ENCODE data around the gene P2RY6.
A peak's percentile ranks its signal among the peaks of the same experiment; 100 is the strongest.

The P2RY6 gene

DNA sequence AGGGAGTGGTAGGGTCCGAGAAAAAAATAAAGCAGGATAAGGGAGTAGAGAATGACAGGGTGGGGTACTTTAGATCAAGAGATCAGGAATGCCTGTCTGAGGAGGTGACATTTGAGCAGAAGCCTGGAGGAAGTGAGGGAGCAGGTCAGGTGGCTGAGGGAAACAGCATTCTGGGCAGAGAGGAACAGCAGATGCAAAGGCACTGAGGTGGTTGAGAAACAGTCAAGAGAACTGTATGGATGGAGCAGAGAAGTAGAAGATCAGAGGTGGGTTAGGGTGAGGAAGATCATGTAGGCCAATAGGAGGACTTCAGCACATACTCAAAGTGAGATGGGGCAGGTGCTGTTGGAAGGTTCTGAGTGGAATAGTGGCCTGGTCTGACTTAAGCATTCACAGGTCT lies 44.3 kb downstream of the P2RY6 start:
- no peak for DNase-seq (ENCODE audit: low spot score)

DNA sequence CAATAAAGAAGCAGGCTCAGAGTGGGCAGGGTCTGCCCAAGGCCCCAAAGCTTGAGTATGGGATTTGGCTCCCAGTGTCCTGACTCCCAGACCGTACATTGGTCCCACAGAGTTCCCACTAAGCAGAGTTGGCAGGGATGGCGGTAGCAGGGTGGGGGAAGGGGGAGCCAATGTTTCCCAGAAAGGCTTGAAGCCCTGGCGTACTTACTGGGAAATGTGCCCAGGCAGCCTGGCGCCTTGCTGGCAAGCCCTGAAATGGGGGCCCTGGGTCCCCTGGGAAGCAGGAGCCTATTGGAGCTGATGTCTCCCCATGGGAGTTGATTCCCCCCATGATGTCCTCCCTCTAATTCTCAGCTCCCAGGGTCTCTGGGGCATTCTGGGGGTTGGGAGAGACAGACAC lies 45.2 kb downstream of the P2RY6 start:
- no peak for DNase-seq (ENCODE audit: low spot score)

DNA sequence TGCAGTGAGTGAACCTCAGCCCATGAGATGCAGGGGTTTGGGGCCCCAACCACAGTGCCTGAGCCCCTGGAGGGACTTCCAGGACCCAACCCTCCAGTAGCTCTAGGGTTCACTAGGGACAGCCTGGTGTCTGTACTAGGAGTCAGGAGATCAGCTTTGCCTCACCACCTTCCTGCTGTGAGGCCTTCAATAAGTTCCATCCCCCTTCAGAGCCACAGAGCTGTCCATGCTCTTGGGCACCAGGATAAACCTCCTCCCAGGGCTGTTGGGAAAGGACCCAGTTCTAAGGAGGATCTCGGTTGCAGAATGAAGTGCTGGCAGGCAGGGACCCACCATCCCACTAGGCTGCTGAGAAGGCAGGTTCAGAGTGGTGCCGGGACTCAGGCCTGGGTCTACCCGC lies 45.7 kb downstream of the P2RY6 start:
- no peak for DNase-seq (ENCODE audit: low spot score)

DNA sequence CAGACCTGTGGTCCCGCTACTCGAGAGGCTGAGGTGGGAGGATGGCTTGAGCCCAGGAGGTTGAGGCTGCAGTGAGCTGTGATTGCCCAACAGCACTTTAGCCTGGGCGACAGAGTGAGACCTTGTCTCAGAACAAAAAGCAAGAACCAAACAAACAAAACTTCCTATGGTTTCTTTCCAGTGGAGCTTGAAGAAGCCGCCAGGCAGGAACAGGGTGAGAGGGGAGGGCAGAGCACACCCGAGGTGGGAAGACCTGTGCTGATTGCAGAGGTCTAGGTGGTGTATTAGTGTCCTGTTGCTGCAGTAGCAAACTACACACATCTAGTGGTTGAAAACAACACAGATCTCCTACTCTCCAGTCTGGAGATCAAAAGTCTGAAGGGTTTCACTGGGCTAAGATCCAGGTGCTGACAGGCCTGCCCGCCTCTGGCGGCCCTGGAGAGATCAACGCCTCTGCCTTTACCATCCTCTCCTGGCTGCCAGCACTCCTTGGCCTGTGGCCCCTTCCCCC lies 46.4 kb downstream of the P2RY6 start:
- DNase-seq (ENCODE audit: low spot score): no peak

DNA sequence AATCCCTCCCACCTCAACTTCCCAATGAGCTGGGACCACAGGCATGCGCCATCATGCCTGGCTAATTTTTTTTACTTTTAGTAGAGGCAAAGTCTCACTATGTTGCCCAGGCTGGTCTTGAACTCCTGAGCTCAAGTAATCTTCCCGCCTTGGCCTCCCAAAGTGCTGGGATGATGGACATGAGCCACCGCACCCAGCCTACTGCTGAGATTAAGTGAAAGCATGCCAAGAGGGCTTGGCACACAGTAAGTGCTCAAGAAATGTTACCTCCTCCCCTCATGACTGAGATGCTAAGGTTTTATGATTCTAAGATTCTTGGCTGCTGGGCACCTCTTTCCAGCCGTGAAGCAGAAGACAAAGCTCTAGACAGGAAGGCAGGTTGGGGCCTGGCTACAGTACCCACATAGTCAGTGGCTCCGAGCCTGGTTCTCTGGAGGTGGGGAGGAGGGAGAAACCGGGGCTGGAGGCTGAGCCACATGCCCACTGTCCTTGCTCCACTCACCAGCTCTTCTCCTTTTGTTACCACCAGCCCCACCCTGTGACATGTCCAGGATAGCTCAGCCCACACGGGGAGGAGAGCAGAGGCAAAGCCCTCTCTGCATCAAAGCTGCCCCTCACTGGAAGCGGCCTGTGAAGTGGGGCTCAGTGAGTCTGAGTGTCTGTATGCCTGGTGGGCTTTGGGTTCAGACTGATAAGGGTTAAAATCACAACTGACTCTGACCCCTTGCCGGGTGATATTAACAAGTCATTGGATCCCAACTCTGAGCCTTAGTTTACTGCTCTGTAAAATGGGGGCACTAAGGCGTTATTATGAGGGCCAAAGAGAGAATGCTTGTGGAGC lies 48.8 kb downstream of the P2RY6 start:
- no peak for DNase-seq (ENCODE audit: low spot score)

DNA sequence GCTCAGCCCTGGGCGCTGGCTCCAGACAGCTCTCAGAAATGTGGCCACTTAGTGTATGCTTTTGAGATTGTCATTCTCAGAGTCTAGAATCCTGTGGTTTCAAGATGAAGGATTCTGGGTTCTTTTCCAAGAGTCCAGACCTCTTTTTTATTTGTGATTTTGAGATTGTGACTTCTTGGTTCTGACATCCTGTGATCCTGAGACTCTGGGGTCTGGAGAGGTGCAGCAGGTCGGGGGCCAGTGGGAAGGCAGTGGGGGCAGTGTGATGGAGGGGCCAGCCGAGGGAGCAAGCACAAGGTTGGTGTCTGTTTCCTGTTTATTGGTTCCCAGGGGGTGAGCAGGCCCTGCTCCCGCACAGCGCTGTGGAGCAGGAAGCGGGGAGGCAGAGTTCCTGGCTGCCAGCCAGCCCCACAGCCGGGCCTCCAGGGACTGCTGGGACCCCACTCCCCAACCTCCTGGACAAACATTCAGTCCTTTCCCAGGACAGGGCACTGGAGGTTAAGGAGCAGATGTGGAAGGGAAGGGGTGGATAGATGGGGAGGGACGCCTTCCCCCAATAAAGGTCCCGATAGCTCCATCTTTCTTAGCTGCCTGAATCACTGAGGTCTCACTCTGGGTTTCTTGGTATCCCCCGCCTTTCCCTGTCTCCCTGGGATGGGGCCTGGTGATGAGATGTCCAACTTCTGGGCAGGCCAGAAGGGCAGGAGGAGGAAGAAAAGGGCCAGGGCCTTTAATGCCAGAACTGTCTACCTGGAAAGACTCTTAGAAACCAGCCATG lies 49.7 kb downstream of the P2RY6 start:
- no peak for DNase-seq (ENCODE audit: low spot score)

DNA sequence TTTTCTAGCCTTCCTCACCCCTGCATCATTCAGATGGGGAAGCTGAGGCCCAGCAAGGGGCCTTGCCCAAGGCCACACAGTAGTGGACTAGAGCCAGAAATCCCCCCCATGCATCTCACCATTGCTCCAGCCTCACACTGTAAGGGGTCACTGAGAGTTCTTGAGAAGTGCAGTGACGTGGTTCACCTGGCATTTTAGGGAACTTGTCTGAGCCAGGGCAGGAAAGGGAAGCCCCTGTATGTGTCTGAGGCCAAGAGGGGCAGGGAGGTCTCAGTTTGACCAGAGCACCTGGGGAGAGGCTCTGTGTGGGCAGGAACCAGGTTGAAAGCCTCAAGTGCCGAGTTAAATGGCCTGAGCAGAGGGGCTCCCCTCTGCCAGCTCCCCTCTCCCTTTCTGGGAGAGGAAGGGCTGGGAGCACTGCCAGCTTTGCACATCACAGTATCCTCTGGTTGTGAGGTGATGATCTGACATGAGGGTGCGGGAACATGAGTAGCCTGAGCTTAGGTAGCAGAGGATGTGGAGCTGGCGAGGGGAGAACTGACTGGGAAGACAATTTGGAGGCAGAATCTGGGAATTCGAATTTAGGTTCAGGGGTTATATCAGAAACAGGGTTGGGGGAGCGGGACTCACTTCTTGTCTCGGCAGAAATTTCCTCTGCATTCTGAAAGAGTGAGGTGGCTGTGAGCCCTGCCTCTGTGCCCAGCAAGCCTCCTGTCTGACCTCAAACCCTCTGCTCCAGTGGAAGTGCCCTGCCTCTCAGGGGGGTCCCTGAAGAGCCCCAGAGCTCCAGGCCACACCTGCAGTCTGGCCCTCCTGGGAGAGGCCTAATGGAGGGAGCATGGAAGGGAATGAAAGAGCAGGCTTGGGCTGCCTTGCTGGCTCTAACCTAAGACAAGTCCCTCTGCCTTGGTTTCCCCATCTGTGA lies 50.5 kb downstream of the P2RY6 start:
- no peak for DNase-seq (ENCODE audit: low spot score)

DNA sequence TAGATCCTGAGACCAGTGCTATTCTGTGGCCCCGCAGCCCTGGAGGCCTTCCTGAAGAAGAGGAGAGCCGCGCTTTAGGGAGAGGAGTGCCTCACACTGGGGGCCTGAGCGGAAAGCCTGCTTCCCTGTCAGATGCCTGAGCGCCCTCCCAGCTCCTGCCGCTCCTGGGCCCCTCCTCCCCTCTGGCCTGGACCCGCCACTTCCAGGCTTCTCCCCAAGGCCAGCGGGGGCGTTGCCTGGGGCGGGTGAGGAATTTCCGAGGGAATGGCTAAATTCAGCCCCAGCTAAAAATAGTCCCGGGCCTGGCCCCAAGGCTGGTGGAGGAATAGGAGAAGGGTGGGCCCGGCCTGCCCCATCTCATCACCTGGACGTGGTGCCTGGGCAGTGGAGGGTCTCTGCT lies 51.3 kb downstream of the P2RY6 start:
- DNase-seq (ENCODE audit: low spot score): peak; percentile 84

DNA sequence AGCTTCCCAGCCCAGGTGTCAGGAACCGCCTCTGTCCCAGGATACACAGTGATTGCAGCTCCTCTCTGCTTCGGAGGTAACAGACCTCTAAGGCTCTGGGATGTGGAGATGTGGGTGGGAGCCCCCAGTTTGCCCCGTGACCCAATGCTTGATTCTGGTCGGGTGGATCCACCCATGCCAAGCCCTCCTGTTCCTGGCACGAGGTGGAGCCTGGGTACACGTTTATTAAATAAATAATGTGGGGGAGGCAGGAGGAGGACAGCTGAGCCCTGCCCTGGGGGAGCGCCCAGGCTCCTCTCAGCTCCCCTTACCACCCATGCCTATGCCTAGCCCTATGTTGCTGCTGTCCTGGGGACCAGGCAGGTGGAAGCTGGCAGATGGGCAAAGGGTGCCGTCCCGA lies 52.0 kb downstream of the P2RY6 start:
- no peak for DNase-seq (ENCODE audit: low spot score)

DNA sequence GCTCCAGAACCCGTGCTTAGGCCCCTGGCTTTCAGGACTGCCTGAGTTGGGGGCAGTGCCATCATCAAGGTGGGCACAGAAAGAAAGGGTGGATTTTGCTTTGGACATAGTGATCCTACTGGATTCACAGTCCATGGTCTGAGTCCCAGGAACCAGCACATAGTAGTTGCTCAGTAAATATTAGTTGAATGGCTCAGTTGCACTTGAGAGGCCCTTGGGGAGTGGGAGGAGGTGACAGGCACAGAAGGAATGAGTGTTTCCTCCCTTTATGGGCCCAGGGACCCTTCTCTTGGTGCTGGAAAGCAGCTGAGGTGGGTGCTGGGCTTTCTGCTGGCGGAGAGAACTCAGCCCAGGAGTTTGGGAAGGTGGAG lies 52.5 kb downstream of the P2RY6 start:
- DNase-seq (ENCODE audit: low spot score): no peak

DNA sequence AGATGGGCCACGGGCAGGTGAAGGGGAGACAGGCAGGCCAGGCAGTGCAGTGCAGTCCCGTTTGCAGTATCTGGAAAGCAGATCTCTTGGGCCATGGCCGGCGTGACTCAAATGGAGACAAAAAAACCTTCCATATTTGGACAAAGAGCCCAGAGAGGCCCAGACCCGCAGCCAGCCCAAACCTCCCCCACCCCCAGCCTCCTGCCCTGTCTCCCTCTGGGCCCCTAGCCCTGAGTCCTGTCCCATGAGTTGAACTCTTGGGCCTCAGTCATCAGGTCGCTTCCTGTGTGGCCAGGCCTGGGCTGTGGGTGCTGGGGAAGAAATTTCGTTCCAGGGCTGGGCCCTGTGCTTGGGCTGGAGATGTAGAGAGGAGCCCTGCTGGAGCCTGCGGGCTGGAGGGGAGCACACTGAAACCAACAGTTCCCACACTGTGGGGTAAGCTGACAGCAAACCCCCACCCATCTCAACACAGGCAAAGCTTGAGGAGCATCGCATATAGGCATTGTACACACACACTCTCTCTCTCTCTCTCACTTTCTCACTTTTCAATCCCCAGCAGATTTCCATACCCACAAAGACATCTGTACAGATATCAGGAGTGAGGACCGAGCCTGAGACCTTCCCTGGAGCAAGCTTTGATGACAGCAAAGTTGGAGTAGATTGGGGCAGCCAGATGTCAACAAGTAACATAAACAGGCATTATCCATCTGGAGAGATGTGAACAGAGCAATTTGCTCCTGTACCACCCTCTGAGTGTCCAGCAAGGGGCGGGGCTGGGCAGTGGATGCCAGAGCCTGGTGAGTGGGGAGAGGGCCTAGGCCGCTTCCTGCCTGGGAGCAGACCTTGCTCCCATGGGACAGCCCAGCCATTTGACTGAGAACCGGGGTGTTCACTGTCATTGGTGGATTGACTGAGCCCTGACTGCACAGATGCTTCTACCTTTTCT lies 53.2 kb downstream of the P2RY6 start:
- no peak for DNase-seq (ENCODE audit: low spot score)

DNA sequence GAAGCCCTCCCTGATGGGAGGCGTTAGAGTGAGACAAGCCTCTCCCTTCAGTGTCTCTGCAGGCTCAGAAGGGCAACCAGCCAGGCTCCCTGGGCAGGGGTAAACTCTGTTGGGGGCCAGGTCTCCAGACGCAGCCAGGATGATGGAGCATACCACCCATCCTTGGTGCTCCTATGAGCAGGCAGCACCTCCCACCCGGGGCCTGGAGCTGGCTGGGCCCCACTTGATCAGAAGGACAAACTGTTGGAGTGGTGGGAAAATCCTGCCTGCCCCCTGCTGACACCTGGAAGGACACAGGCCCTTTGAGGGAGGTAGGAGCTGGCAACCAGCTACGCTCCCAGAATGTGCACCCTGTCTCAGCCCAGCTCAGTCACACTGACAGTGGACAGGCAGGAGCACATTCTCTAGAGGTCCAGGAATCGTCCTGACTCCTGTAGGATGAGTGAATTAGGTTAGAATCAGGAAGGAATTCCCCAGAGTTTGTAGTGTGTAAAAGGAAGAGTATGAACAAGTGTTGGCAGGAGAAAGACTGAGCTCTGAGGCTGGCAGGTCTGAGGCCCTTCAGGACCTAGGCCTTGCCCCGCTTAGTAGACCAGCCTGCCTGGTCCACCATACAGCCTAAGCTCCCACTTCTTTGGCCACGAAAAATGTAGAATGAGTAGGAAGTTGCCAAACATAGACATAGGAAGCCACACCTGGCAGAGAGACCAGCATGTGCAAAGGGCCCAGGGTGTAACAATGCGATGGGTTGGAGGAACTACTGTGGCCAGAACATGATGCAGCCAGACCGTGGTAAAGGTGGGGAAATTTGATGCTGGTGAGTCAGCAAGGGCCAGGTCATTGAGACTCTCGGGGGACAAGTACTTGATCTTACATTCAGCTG lies 55.0 kb downstream of the P2RY6 start:
- DNase-seq (ENCODE audit: low spot score): no peak

DNA sequence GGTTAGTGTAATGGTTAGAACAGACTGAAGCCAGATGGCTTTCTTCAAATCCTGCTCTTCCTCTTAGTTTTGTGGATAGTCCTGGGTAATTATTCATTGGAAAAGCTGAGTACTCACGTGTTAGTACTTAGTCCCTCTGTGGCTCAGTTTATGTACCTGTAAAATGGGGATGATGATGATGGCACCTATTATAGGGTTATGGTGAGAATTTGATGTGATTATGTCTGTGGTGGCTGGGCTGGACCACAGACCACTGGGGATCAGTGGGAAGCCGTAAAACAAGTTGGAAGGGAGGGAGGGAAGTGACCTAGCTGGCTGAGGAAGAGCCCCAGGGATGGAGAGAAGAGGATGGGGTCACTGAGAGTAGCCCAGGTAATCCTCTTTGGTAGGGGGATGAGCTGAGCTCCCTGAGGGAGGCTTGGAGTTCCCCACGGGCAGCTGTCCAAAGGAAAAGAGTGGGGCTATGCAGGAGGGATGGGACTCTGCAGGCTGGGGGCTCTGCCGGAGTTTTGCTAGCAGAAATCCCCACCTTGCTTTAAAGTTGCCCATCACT lies 55.8 kb downstream of the P2RY6 start:
- DNase-seq (ENCODE audit: low spot score): no peak

DNA sequence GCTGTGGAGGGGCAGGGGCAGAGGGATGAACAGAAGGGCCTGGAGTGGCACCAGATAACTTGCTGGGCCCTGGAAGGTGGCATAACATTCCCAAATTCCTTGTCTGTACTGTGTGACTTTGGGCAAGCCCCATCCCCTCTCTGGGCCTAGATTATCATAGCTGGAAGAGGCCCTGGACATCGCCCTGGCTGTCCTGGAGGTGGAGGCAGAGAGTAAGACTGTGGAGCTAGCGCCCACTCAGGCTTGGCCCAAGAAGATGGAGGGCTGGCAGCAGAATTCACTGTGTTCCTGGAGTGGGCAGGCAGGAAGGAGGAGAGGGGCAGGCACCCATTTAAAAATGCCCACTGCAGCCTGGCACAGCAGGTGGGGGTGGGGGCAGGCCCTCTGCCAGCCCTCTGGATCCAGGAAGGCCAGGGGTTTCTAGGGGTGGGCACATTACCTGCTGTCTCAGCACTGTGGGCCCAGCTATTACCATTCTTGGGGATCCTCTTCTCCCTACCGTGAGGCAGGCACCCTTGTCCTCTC lies 58.5 kb downstream of the P2RY6 start:
- DNase-seq (ENCODE audit: low spot score): no peak

DNA sequence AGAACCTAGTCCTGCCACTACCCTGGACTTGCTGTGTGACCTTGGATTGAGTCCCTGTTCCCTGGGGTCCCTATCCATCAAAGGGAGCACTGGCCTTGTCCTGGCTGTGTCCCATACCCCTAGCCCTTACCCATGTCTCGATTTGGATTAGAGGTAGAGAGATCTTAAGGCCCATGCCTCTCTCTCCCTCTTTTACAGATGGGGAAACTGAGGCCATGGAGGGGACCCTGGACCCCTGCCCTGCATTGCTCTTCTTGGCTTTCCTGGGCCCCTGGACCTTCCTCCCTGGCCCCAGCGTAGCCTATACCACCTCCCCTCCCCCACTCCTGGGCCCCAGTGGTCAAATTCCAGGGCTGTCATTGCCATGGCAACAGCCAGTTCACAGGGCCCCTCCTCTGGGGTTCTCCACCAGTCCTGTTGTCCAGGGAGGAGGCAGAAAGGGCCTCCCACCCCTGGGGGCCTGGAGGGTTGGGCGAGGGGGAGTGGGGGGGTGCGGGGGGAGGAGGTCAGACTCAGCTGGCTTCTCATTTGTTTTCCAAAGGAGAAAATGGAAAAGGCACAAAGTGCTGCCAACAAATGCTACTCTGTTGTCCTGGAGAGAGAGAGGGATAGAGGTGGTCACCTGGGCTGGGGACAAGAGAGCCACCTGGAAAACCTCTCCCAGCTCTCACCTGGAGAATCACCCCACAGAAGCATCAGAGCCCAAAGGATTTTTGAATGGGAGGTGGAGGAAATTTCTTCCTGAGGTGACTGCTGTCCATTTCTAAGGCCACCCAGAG lies 59.2 kb downstream of the P2RY6 start:
- peak; percentile 94 for DNase-seq (ENCODE audit: low spot score)

DNA sequence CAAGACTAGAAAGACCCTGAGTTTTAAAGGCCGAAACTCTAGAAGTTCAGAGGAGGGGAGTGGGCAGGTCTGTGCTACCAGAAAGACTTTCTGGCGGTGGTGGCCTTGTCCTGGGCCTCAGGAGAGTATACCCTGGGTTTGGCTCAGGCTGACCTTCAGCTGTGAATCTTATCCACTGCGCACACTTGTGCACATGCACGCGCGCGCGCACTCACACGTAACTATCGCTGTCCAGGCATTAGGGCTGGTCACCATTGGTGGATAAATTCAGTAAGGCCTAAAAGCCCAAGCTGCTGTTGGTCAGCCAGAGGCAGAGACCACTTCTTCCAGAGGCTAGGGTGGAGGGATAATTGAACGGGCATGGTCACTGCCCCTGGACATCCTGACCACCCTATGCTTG lies 61.0 kb downstream of the P2RY6 start:
- DNase-seq (ENCODE audit: low spot score): no peak

DNA sequence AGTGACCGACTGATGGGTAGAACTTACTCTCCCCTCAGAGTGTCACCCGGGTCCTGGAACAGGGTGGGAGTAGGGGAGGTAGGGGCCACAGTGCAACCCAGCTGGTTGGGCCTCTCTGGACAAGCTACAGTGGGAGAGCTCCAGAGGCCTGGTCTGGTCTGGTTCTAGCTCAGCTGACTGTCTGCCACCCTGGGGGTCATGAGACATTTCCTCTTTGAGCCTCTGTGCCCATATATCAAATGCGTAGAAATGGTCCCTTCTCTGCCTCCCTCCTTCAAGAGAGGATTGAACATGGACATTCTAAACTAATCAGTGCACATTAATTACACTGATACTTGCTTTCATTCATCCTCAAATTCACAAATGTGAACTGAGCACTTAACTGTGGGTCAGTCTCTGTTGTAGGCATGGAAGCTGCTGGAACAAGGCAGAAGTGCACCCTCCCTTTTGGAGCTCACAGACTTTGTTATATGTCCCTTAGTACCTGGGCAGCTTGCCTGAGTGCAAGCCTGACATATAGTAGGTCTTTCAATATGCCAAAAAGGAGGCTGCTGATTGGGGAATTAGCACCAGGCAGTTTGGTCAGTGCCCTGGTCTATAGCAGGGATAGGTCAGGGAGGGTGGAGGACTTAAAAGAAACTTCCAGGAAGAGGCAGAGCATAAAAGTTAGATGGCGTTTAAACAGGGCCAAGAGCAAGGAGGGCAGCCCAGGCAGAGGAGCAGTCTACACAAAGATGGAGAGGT lies 61.7 kb downstream of the P2RY6 start:
- no peak for DNase-seq (ENCODE audit: low spot score)

Measured in ecto neural progenitor cell (in vitro differentiated cells).